HepG2 (cell line): ENCODE data around the gene LRIT1. TPM values are rescaled to one million over a fixed set of nuclear protein-coding genes. Genes with fewer than 3 reads are reported as not detected.

Experiments used
- HMGXB4 ChIP-seq, 2 experiments: sonication (generic) in 1 of 2; formaldehyde crosslinking in 1 of 2; IDR thresholded peaks; 2 replicates each; pipeline versions ENCODE4 v1.4.0 to v1.6.1; 2018 to 2020; ENCODE audit warnings: missing genetic modification reagents in 2 of 2, borderline replicate concordance in 1 of 2, low read depth in 1 of 2, mild to moderate bottlenecking in 1 of 2, missing biosample characterization in 1 of 2
- HNF4A ChIP-seq: sonication (generic); formaldehyde crosslinking; IDR thresholded peaks from 2 replicates; pipeline ENCODE4 v1.4.0; 2020; ENCODE audit warnings: missing genetic modification reagents
- IRF2 ChIP-seq: IDR thresholded peaks from 2 replicates; pipeline ENCODE4 v1.6.1; 2018; ENCODE audit warnings: missing genetic modification reagents, missing compliant biosample characterization
- KDM5B ChIP-seq: sonication (generic); formaldehyde crosslinking; IDR thresholded peaks from 2 replicates; pipeline ENCODE4 v1.4.0; 2020; ENCODE audit warnings: missing genetic modification reagents, mild to moderate bottlenecking, borderline replicate concordance
- MAX ChIP-seq: IDR thresholded peaks from 2 replicates; pipeline ENCODE4 v1.6.1; 2012; ENCODE audit warnings: inconsistent platforms
- MED1 ChIP-seq: sonication (generic); formaldehyde crosslinking; IDR thresholded peaks from 2 replicates; pipeline ENCODE4 v1.4.0; 2020; ENCODE audit warnings: missing genetic modification reagents
- TEF ChIP-seq: sonication (generic); formaldehyde crosslinking; IDR thresholded peaks from 2 replicates; pipeline ENCODE4 v1.5.0; 2020; ENCODE audit warnings: missing genetic modification reagents
- TFDP1 ChIP-seq: IDR thresholded peaks from 2 replicates; pipeline ENCODE4 v1.6.1; 2016; ENCODE audit warnings: missing compliant biosample characterization, missing genetic modification reagents, borderline replicate concordance
- XRCC5 ChIP-seq: fragments of 200-400 bp; formaldehyde crosslinking; optimal IDR thresholded peaks from 2 replicates; pipeline ENCODE3; 2017; ENCODE audit warnings: mild to moderate bottlenecking, low read length
- YEATS4 ChIP-seq: sonication (generic); formaldehyde crosslinking; IDR thresholded peaks from 2 replicates; pipeline ENCODE4 v1.4.0; 2020; ENCODE audit warnings: missing genetic modification reagents, borderline replicate concordance
- ZBTB38 ChIP-seq: sonication (generic); formaldehyde crosslinking; IDR thresholded peaks from 2 replicates; pipeline ENCODE4 v1.5.1; 2020; ENCODE audit warnings: mild to moderate bottlenecking, missing genetic modification reagents
- ZNF580 ChIP-seq: IDR thresholded peaks from 2 replicates; pipeline ENCODE4 v1.6.1; 2016; ENCODE audit warnings: low read depth, borderline replicate concordance
- ZNF644 ChIP-seq: IDR thresholded peaks from 2 replicates; pipeline ENCODE4 v1.6.1; 2016; ENCODE audit warnings: low read depth
- ZNF775 ChIP-seq: sonication (generic); formaldehyde crosslinking; IDR thresholded peaks from 2 replicates; pipeline ENCODE4 v1.4.0; 2020; ENCODE audit warnings: missing genetic modification reagents, mild to moderate bottlenecking, moderate library complexity, borderline replicate concordance
- ZNF777 ChIP-seq: sonication (generic); formaldehyde crosslinking; IDR thresholded peaks from 2 replicates; pipeline ENCODE4 v1.4.0; 2020; ENCODE audit warnings: missing genetic modification reagents
- ZZZ3 ChIP-seq: sonication (generic); formaldehyde crosslinking; IDR thresholded peaks from 2 replicates; pipeline ENCODE4 v1.4.0; 2020; ENCODE audit warnings: missing genetic modification reagents, mild to moderate bottlenecking, borderline replicate concordance
- polyA plus RNA-seq, 8 experiments: library from polyadenylated mRNA; depleted of rRNA in 3 of 8; stranded (reverse) in 7 of 8; unstranded in 1 of 8; fragments of >200 nt; fragmentation: Illumina TruSeq in 4 of 8; extraction: Trizol in 4 of 8; gene quantifications; 2 replicates each; pipeline versions ENCODE4 v1.2.1 to v1.2.3, GENCODE V29; 2011 to 2016; ENCODE audit warnings: low read depth in 4 of 8, missing spikeins in 1 of 8, mixed read lengths in 1 of 8; ENCODE audit not compliant: insufficient read depth in 1 of 8
- total RNA-seq, 5 experiments: library from RNA; depleted of rRNA; stranded (reverse); fragments of >200 nt; fragmentation: Illumina TruSeq; extraction: Trizol; gene quantifications; 2 replicates each; pipeline ENCODE4 v1.2.3, GENCODE V29; 2016; ENCODE audit warnings: low read depth in 1 of 5
- TF ChIP-seq, protein P1 (sequence below): IDR thresholded peaks from 2 replicates; pipeline ENCODE4 v1.6.1; 2018; ENCODE audit warnings: missing genetic modification reagents, mild to moderate bottlenecking, missing compliant biosample characterization
- TF ChIP-seq, protein P2 (sequence below): sonication (generic); formaldehyde crosslinking; IDR thresholded peaks from 2 replicates; pipeline ENCODE4 v1.4.0; 2020; ENCODE audit warnings: missing genetic modification reagents
- TF ChIP-seq, protein P3 (sequence below): sonication (generic); formaldehyde crosslinking; IDR thresholded peaks from 2 replicates; pipeline ENCODE4 v1.5.0; 2020; ENCODE audit warnings: mild to moderate bottlenecking, missing genetic modification reagents, moderate library complexity

The LRIT1 gene
- total and polyA plus RNA-seq, 2 of the 13 experiments (the other 11 are each of a cell fraction or from before 2014, with no cell fraction given), result not detected

- TF ChIP-seq KDM5B (CRISPR knock-in tag), result no peak
- 0 out of 2 replicates have a peak, but pooled peaks have one; percentile 27 for TF ChIP-seq MED1 (CRISPR knock-in tag)
- TF ChIP-seq, protein P1, sequence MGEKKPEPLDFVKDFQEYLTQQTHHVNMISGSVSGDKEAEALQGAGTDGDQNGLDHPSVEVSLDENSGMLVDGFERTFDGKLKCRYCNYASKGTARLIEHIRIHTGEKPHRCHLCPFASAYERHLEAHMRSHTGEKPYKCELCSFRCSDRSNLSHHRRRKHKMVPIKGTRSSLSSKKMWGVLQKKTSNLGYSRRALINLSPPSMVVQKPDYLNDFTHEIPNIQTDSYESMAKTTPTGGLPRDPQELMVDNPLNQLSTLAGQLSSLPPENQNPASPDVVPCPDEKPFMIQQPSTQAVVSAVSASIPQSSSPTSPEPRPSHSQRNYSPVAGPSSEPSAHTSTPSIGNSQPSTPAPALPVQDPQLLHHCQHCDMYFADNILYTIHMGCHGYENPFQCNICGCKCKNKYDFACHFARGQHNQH (CRISPR knock-in tag), result 0 out of 2 replicates have a peak, but pooled peaks have one; percentile 35
- TF ChIP-seq ZNF580 (CRISPR knock-in tag), result peak; percentile 35; the same call in 1 of the 2 replicates
- peak; percentile 85 for TF ChIP-seq MAX
- peak; percentile 77 for TF ChIP-seq ZNF644 (CRISPR knock-in tag)
- TF ChIP-seq TEF (CRISPR knock-in tag), result 0 out of 2 replicates have a peak, but pooled peaks have one; percentile 42
- peak; percentile 27 for TF ChIP-seq XRCC5
- TF ChIP-seq, protein P2, sequence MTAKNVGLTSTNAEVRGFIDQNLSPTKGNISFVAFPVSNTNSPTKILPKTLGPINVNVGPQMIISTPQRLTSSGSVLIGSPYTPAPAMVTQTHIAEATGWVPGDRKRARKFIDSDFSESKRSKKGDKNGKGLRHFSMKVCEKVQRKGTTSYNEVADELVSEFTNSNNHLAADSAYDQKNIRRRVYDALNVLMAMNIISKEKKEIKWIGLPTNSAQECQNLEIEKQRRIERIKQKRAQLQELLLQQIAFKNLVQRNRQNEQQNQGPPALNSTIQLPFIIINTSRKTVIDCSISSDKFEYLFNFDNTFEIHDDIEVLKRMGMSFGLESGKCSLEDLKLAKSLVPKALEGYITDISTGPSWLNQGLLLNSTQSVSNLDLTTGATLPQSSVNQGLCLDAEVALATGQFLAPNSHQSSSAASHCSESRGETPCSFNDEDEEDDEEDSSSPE (CRISPR knock-in tag), result 0 out of 2 replicates have a peak, but pooled peaks have one; percentile 59
- 0 out of 2 replicates have a peak, but pooled peaks have one; percentile 29 for TF ChIP-seq YEATS4
- TF ChIP-seq ZZZ3 (CRISPR knock-in tag), result no peak
- peak; percentile 10; the same call in 1 of the 2 replicates for TF ChIP-seq ZBTB38
- TF ChIP-seq TFDP1 (CRISPR knock-in tag), result peak; percentile 90
- peak; percentile 51; the same call in 1 of the 2 replicates for TF ChIP-seq ZNF777
- peak in 1 of 2 experiments; percentile 36; a peak in 1 of 4 replicates for TF ChIP-seq HMGXB4 (CRISPR knock-in tag; IDR thresholded peaks at IDR 0.05; ENCODE audit: borderline replicate concordance in 1 of 2, low read depth in 1 of 2)
- no peak for TF ChIP-seq ZNF775 (CRISPR knock-in tag)
- TF ChIP-seq, protein P3, sequence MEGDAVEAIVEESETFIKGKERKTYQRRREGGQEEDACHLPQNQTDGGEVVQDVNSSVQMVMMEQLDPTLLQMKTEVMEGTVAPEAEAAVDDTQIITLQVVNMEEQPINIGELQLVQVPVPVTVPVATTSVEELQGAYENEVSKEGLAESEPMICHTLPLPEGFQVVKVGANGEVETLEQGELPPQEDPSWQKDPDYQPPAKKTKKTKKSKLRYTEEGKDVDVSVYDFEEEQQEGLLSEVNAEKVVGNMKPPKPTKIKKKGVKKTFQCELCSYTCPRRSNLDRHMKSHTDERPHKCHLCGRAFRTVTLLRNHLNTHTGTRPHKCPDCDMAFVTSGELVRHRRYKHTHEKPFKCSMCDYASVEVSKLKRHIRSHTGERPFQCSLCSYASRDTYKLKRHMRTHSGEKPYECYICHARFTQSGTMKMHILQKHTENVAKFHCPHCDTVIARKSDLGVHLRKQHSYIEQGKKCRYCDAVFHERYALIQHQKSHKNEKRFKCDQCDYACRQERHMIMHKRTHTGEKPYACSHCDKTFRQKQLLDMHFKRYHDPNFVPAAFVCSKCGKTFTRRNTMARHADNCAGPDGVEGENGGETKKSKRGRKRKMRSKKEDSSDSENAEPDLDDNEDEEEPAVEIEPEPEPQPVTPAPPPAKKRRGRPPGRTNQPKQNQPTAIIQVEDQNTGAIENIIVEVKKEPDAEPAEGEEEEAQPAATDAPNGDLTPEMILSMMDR, result peak; percentile 74
- peak; percentile 79 for TF ChIP-seq HNF4A (CRISPR knock-in tag)
- no peak for TF ChIP-seq IRF2 (CRISPR knock-in tag)
Observed at GRCh38 chr10:84256510-84257342, 15.4 kb upstream of the LRIT1 start (continued).
